Spleen (tissue), 3 donors: ENCODE results near the gene MEIS1.

Source experiments
- POLR2A ChIP-seq, 3 donors: fragments of 450-650 bp; IDR thresholded peaks; one replicate each; pipeline ENCODE4 v1.5.1; 2017; ENCODE audit warnings: antibody characterized with exemption in 3 of 3, mild to moderate bottlenecking in 1 of 3
- POLR2AphosphoS5 ChIP-seq, 3 donors: sonication (generic); formaldehyde crosslinking; IDR thresholded peaks; one replicate each; pipeline ENCODE4 v1.5.1; 2017; ENCODE audit warnings: antibody characterized with exemption in 3 of 3

DNA sequence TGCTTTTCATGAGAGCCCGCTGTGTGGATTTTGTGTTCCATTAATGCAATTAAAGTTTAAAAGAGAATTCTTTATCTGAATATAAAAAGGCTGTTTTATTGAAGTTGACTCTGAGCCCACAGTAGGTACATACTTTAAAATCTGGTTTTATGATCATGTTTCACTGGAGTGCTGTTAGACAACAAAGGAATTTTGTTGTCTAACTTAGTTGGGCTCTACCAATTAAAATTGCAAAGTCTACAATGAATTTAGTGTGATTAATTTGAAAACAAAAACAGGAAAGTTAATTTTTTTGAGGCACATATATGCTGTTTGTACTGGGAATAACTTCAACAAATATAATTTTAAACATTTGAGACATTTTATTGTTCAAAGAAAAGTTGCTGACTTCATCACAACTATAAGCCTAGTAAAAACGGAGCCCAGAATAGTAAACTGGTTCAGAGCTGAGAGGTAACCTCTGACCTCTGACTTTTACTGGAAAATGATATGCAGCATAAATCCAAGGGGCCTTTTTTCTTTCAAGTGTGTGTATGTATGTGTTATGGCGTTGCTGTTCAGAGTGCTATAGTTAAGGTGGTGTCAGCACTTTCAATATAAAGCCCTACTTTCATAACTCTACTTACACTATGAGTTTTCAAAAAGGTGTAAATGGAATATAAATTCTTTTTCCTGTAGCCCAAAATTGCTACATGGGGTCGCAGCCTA, 30.2 kb downstream of the MEIS1 start:
- TF ChIP-seq POLR2AphosphoS5 (IDR thresholded peaks at IDR 0.05) (no peak), POLR2A (IDR thresholded peaks at IDR 0.05) (no peak)
